IMR-90 (cell line): ENCODE measurements around the gene PDK4. TPM values are rescaled to one million over a fixed set of nuclear protein-coding genes. Genes with fewer than 3 reads are reported as not detected.

ENCODE experiments used
- ATAC-seq: fragments of 200-7000 bp; cut with Tn5 transposase; 2 replicates; pipeline ENCODE4 v1.9.1; 2020; ENCODE audit warnings: low read depth, mild to moderate bottlenecking, moderate library complexity
- BruUV-seq: library from RNA; stranded (reverse); fragments of 400-500 nt; replicated peaks from 2 replicates; lab custom pipeline; 2021; lab: Mats Ljungman, UMichigan
- CTCF ChIA-PET: fragments of 300-600 bp; formaldehyde crosslinking; extraction: SDS; loops from one replicate; lab custom pipeline; 2021; ENCODE audit warnings: antibody characterized with exemption; lab: Yijun Ruan, JAX
- POLR2A ChIA-PET: fragments of 300-600 bp; sonication (Branson Sonifier 250); formaldehyde crosslinking; loops from one replicate; lab custom pipeline; 2022; ENCODE audit warnings: antibody characterized with exemption; ENCODE audit not compliant: unreplicated experiment; lab: Charles Lee
- DNase-seq: peaks from one replicate; pipeline ENCODE4 v3.0.0; 2013
- H2AFZ ChIP-seq: replicated peaks from 2 replicates; pipeline ENCODE3; 2013; ENCODE audit warnings: low read length, mild to moderate bottlenecking; ENCODE audit not compliant: poor library complexity
- H2AK5ac ChIP-seq: 2 replicates; pipeline ENCODE4 v1.6.1; 2013; ENCODE audit warnings: low read depth, low read length, inconsistent platforms
- H2AK9ac ChIP-seq: replicated peaks from 2 replicates; pipeline ENCODE3; 2013; ENCODE audit warnings: mild to moderate bottlenecking, low read depth, low read length, moderate library complexity; ENCODE audit not compliant: poor library complexity
- H2BK120ac ChIP-seq: 2 replicates; pipeline ENCODE4 v1.6.1; 2013; ENCODE audit warnings: low read depth, low read length, inconsistent platforms
- H2BK15ac ChIP-seq: 3 replicates; pipeline ENCODE4 v1.6.1; 2013; ENCODE audit warnings: low read depth, low read length, inconsistent platforms
- H2BK20ac ChIP-seq: 2 replicates; pipeline ENCODE4 v1.6.1; 2013; ENCODE audit warnings: low read depth, mild to moderate bottlenecking, inconsistent platforms, low read length, moderate library complexity
- H2BK5ac ChIP-seq: 2 replicates; pipeline ENCODE4 v1.6.1; 2013; ENCODE audit warnings: mild to moderate bottlenecking, low read depth, low read length, inconsistent platforms; ENCODE audit not compliant: poor library complexity, severe bottlenecking
- H3K14ac ChIP-seq: replicated peaks from 2 replicates; pipeline ENCODE4 v1.6.1; 2013; ENCODE audit warnings: low read depth, low read length, inconsistent platforms
- H3K18ac ChIP-seq: 2 replicates; pipeline ENCODE4 v1.6.1; 2013; ENCODE audit warnings: low read depth, low read length, control low read depth
- H3K23ac ChIP-seq: 2 replicates; pipeline ENCODE4 v1.6.1; 2013; ENCODE audit warnings: low read depth, low read length, inconsistent platforms
- H3K27ac ChIP-seq: 2 replicates; pipeline ENCODE4 v1.5.1; 2013; ENCODE audit warnings: mild to moderate bottlenecking, control low read depth, low read length; ENCODE audit not compliant: insufficient read depth
- H3K27me3 ChIP-seq: 2 replicates; pipeline ENCODE4 v1.6.1; 2013; ENCODE audit warnings: low read length; ENCODE audit not compliant: control insufficient read depth, insufficient read depth
- H3K36me3 ChIP-seq: 2 replicates; pipeline ENCODE4 v1.6.1; 2013; ENCODE audit warnings: low read length, mixed read lengths; ENCODE audit not compliant: control insufficient read depth, insufficient read depth
- H3K4ac ChIP-seq: 2 replicates; pipeline ENCODE4 v1.6.1; 2013; ENCODE audit warnings: low read depth, low read length, inconsistent platforms
- H3K4me1 ChIP-seq: 2 replicates; pipeline ENCODE4 v1.6.1; 2013; ENCODE audit warnings: low read length, mixed read lengths; ENCODE audit not compliant: control insufficient read depth, insufficient read depth
- H3K4me2 ChIP-seq: 2 replicates; pipeline ENCODE4 v1.6.1; 2013; ENCODE audit warnings: low read depth, mild to moderate bottlenecking, control low read depth, low read length, moderate library complexity
- H3K4me3 ChIP-seq: 2 replicates; pipeline ENCODE4 v1.5.1; 2013; ENCODE audit warnings: low read depth, mild to moderate bottlenecking, control low read depth, low read length, moderate library complexity; ENCODE audit not compliant: insufficient read depth
- H3K56ac ChIP-seq: 2 replicates; pipeline ENCODE4 v1.6.1; 2013; ENCODE audit warnings: low read length, inconsistent platforms; ENCODE audit not compliant: insufficient read depth; ENCODE audit errors: extremely low read depth
- H3K79me1 ChIP-seq, 2 experiments: 2 replicates each; pipeline ENCODE4 v1.6.1; 2013; ENCODE audit warnings: low read length in 2 of 2, inconsistent platforms in 1 of 2, low read depth in 1 of 2
- H3K9ac ChIP-seq: 2 replicates; pipeline ENCODE4 v1.6.1; 2013; ENCODE audit warnings: low read depth, low read length, control low read depth
- H3K9me1 ChIP-seq: 2 replicates; pipeline ENCODE4 v1.6.1; 2013; ENCODE audit warnings: low read length, inconsistent platforms; ENCODE audit not compliant: insufficient read depth
- H3K9me3 ChIP-seq: 2 replicates; pipeline ENCODE4 v1.6.1; 2013; ENCODE audit warnings: low read length; ENCODE audit not compliant: control insufficient read depth, insufficient read depth
- H4K20me1 ChIP-seq: 2 replicates; pipeline ENCODE4 v1.6.1; 2013; ENCODE audit warnings: low read length, inconsistent platforms; ENCODE audit not compliant: insufficient read depth
- H4K5ac ChIP-seq: 2 replicates; pipeline ENCODE4 v1.6.1; 2013; ENCODE audit warnings: mild to moderate bottlenecking, low read depth, low read length, control low read depth
- H4K8ac ChIP-seq, 2 experiments: 2 replicates each; pipeline ENCODE4 v1.6.1; 2013; ENCODE audit warnings: low read depth in 2 of 2, low read length in 2 of 2, control low read depth in 1 of 2, inconsistent platforms in 1 of 2
- H4K91ac ChIP-seq: 2 replicates; pipeline ENCODE4 v1.6.1; 2013; ENCODE audit warnings: low read depth, low read length, inconsistent platforms; ENCODE audit not compliant: insufficient read depth
- BHLHE40 ChIP-seq: fragments of 150-350 bp; IDR thresholded peaks from 2 replicates; pipeline ENCODE4 v1.6.1; 2016; ENCODE audit warnings: mild to moderate bottlenecking, low read depth, low read length
- CHD1 ChIP-seq: IDR thresholded peaks from 2 replicates; pipeline ENCODE4 v1.6.1; 2012; ENCODE audit warnings: low read depth, low read length, improper control_type of control experiment
- CTCF ChIP-seq: conservative IDR thresholded peaks from 2 replicates; pipeline ENCODE4 v1.5.1; 2012; ENCODE audit warnings: mild to moderate bottlenecking, low read depth, low read length, improper control_type of control experiment
- ELK1 ChIP-seq: fragments of 150-350 bp; IDR thresholded peaks from 2 replicates; pipeline ENCODE4 v1.6.1; 2016; ENCODE audit warnings: low read depth, mild to moderate bottlenecking, low read length, moderate library complexity, borderline replicate concordance
- FOS ChIP-seq: fragments of 150-350 bp; IDR thresholded peaks from 2 replicates; pipeline ENCODE4 v1.6.1; 2016; ENCODE audit warnings: low read depth, low read length
- MAFK ChIP-seq: IDR thresholded peaks from 2 replicates; pipeline ENCODE4 v1.6.1; 2012; ENCODE audit warnings: low read depth, low read length, improper control_type of control experiment
- MAZ ChIP-seq: IDR thresholded peaks from 2 replicates; pipeline ENCODE4 v1.6.1; 2012; ENCODE audit warnings: low read depth, mild to moderate bottlenecking, low read length, improper control_type of control experiment, moderate library complexity, borderline replicate concordance
- MXI1 ChIP-seq: IDR thresholded peaks from 2 replicates; pipeline ENCODE4 v1.6.1; 2012; ENCODE audit warnings: low read depth, mild to moderate bottlenecking, low read length, moderate library complexity, borderline replicate concordance
- POLR2A ChIP-seq: IDR thresholded peaks from 2 replicates; pipeline ENCODE4 v1.6.1; 2012; ENCODE audit warnings: mild to moderate bottlenecking, low read depth, low read length
- RAD21 ChIP-seq: IDR thresholded peaks from 2 replicates; pipeline ENCODE4 v1.6.1; 2012; ENCODE audit warnings: low read length, improper control_type of control experiment
- RCOR1 ChIP-seq: IDR thresholded peaks from 2 replicates; pipeline ENCODE4 v1.6.1; 2012; ENCODE audit warnings: mild to moderate bottlenecking, low read length, improper control_type of control experiment; ENCODE audit not compliant: insufficient replicate concordance
- RFX5 ChIP-seq: IDR thresholded peaks from 2 replicates; pipeline ENCODE4 v1.8.0; 2012; ENCODE audit warnings: low read depth, mild to moderate bottlenecking, low read length, moderate library complexity
- SMC3 ChIP-seq: fragments of 150-350 bp; IDR thresholded peaks from 2 replicates; pipeline ENCODE4 v1.6.1; 2016; ENCODE audit warnings: low read depth, mild to moderate bottlenecking, antibody characterized with exemption, low read length, moderate library complexity
- WGBS, 2 experiments: methylation state at CpG; one replicate each; pipeline versions ENCODE4 v1.1.5 to v1.1.7; 2013; ENCODE audit warnings: missing lambda C conversion rate in 2 of 2; ENCODE audit not compliant: insufficient read length in 1 of 2; ENCODE audit errors: extremely low coverage in 2 of 2; 5-methylcytosine and 5-hydroxymethylcytosine counted together
- dilution Hi-C: fragments of 300-500 bp; cut with HindIII; formaldehyde crosslinking; loops from one replicate; pipeline ENCODE4 v1.14.3; 2018; ENCODE audit warnings: low sequenced_read_pairs; ENCODE audit not compliant: unreplicated experiment
- in situ Hi-C: fragments of 300-500 bp; cut with MboI; formaldehyde crosslinking; loops from 3 replicates; pipeline ENCODE4 v1.14.3; 2019; ENCODE audit warnings: low sequenced_read_pairs, inconsistent platforms, mixed read lengths
- intact Hi-C: fragments of 100-400 bp; cut with micrococcal nuclease; formaldehyde crosslinking; loops from 2 replicates; pipeline ENCODE4 v1.10.0; 2022
- polyA plus RNA-seq, 3 experiments: library from polyadenylated mRNA; depleted of rRNA; stranded (reverse); fragments of >200 nt; gene quantifications; 2 replicates each; pipeline ENCODE4 v1.2.3, GENCODE V29; 2012; ENCODE audit warnings: low replicate concordance in 1 of 3
- total RNA-seq: library from RNA; depleted of rRNA; stranded (reverse); fragments of >200 nt; gene quantifications from 2 replicates; pipeline ENCODE4 v1.2.3, GENCODE V29; 2012

PDK4 gene
- total and polyA plus RNA-seq, 2 of the 4 experiments (the other 2 are of a cell fraction), result under 0.01 to 0.03 TPM

GRCh38 chr7:95631527-95631926 lies 35.2 kb upstream of the PDK4 start:
- H3K4me3 ChIP-seq, result no peak overlapping the region
- H4K8ac ChIP-seq, result no peak overlapping the region
- POLR2A ChIA-PET, result no interaction called here

More at GRCh38 chr7:95631527-95631926, 35.2 kb upstream of the PDK4 start:
- no peaks in the 10 kb centered on the region for H3K4me1 ChIP-seq
- H3K9me1 ChIP-seq, result no peaks in the 10 kb centered on the region
- no peaks in the 10 kb centered on the region for H3K9me3 ChIP-seq
- no peak overlapping the region for H3K23ac ChIP-seq
- no peak overlapping the region for H2BK5ac ChIP-seq
- no peak overlapping the region for H2BK15ac ChIP-seq
- intact Hi-C loops (no loop called here), dilution Hi-C loops (no loop called here), in situ Hi-C loops (no loop called here)
- no peak overlapping the region for H4K5ac ChIP-seq
- H3K27ac ChIP-seq, result no peak overlapping the region
- CTCF ChIA-PET, result no interaction called here
- no TSS peak for BruUV-seq
- H2AFZ ChIP-seq, result no peak overlapping the region
- H4K91ac ChIP-seq, result no peak overlapping the region
- no peak for TF ChIP-seq POLR2A
- no peak for TF ChIP-seq MAFK
- no peak for TF ChIP-seq MAZ
- no peak for TF ChIP-seq BHLHE40
- no peak for TF ChIP-seq FOS
- no peak for TF ChIP-seq CTCF
- no peak for TF ChIP-seq RFX5
- TF ChIP-seq RAD21, result no peak
- no peak for TF ChIP-seq RCOR1
- TF ChIP-seq MXI1, result no peak
- TF ChIP-seq ELK1, result no peak
- TF ChIP-seq SMC3, result no peak
- TF ChIP-seq CHD1, result no peak
- ATAC-seq (no peak), DNase-seq (no peak)
- no peak overlapping the region for H3K14ac ChIP-seq
- no peak overlapping the region for H2AK9ac ChIP-seq
- no CpG with 5 or more reads among the region's 7 CpGs for WGBS, 2 experiments
- H3K18ac ChIP-seq, result no peak overlapping the region
- H3K36me3 ChIP-seq, result no peaks in the 10 kb centered on the region
- no peak overlapping the region for H3K4ac ChIP-seq
- H2BK120ac ChIP-seq, result no peak overlapping the region
- no peaks in the 10 kb centered on the region for H4K20me1 ChIP-seq
- no peak overlapping the region for H3K9ac ChIP-seq
- no peak overlapping the region for H3K4me2 ChIP-seq
- H2AK5ac ChIP-seq, result no peak overlapping the region
- no peak overlapping the region for H2BK20ac ChIP-seq
- no peaks in the 10 kb centered on the region for H3K27me3 ChIP-seq
- no peaks in the 10 kb centered on the region for H3K79me1 ChIP-seq
- H3K56ac ChIP-seq, result no peak overlapping the region
